Measurements from ENCODE around the gene ZSCAN9. TPM values are rescaled to one million over a fixed set of nuclear protein-coding genes. Genes with fewer than 3 reads are reported as not detected.

ZSCAN9 gene
- total RNA-seq, 1 experiment from 2014 or later, result 14.4 TPM

DNA sequence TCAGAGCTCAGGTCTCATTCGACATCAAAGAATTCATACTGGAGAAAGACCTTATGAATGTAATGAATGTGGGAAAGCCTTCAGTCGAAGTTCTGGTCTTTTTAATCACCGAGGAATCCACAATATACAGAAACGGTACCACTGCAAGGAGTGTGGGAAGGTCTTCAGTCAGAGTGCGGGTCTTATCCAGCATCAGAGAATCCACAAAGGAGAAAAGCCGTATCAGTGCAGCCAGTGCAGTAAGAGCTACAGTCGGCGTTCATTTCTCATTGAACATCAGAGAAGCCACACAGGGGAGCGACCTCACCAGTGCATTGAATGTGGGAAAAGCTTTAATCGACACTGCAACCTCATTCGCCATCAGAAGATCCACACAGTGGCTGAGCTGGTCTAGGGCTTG is 7.7 kb downstream of the ZSCAN9 start:
- H3K4me1 ChIP-seq (ENCODE audit: control insufficient read depth, insufficient read depth, low read length), result no peaks in the 10 kb centered on the region
- no peaks in the 10 kb centered on the region for H3K27me3 ChIP-seq (ENCODE audit: control insufficient read depth, insufficient read depth, low read length)
- H3K4me3 ChIP-seq (ENCODE audit: low read depth in 2 of 2, low read length in 2 of 2), result no peak overlapping the region
- H3K36me3 ChIP-seq (ENCODE audit: control insufficient read depth, insufficient read depth, low read length), result peaks cover 8% of the 10 kb centered on the region; the same call in 1 of the 2 replicates
- in situ Hi-C loops (cut with HindIII; ENCODE audit: low pct_unique_long_range_greater_than_20kb, low sequenced_read_pairs) (no loop called here), intact Hi-C loops (cut with micrococcal nuclease; ENCODE audit: unreplicated experiment) (no loop called here)
- ATAC-seq (no peak), DNase-seq (ENCODE audit: low read depth, low spot score) (no peak)
- CTCF ChIA-PET, result no interaction called here
- BruUV-seq (replicated peaks), result no TSS peak
- POLR2A ChIA-PET, result no interaction called here
- peaks cover 8% of the 10 kb centered on the region; the same call in 1 of the 2 replicates for H3K9me3 ChIP-seq (ENCODE audit: control insufficient read depth, insufficient read depth, low read depth, low read length)
- TF ChIP-seq, protein P1, sequence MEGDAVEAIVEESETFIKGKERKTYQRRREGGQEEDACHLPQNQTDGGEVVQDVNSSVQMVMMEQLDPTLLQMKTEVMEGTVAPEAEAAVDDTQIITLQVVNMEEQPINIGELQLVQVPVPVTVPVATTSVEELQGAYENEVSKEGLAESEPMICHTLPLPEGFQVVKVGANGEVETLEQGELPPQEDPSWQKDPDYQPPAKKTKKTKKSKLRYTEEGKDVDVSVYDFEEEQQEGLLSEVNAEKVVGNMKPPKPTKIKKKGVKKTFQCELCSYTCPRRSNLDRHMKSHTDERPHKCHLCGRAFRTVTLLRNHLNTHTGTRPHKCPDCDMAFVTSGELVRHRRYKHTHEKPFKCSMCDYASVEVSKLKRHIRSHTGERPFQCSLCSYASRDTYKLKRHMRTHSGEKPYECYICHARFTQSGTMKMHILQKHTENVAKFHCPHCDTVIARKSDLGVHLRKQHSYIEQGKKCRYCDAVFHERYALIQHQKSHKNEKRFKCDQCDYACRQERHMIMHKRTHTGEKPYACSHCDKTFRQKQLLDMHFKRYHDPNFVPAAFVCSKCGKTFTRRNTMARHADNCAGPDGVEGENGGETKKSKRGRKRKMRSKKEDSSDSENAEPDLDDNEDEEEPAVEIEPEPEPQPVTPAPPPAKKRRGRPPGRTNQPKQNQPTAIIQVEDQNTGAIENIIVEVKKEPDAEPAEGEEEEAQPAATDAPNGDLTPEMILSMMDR (IDR thresholded peaks at IDR 0.05), result no peak
- TF ChIP-seq, protein P2, sequence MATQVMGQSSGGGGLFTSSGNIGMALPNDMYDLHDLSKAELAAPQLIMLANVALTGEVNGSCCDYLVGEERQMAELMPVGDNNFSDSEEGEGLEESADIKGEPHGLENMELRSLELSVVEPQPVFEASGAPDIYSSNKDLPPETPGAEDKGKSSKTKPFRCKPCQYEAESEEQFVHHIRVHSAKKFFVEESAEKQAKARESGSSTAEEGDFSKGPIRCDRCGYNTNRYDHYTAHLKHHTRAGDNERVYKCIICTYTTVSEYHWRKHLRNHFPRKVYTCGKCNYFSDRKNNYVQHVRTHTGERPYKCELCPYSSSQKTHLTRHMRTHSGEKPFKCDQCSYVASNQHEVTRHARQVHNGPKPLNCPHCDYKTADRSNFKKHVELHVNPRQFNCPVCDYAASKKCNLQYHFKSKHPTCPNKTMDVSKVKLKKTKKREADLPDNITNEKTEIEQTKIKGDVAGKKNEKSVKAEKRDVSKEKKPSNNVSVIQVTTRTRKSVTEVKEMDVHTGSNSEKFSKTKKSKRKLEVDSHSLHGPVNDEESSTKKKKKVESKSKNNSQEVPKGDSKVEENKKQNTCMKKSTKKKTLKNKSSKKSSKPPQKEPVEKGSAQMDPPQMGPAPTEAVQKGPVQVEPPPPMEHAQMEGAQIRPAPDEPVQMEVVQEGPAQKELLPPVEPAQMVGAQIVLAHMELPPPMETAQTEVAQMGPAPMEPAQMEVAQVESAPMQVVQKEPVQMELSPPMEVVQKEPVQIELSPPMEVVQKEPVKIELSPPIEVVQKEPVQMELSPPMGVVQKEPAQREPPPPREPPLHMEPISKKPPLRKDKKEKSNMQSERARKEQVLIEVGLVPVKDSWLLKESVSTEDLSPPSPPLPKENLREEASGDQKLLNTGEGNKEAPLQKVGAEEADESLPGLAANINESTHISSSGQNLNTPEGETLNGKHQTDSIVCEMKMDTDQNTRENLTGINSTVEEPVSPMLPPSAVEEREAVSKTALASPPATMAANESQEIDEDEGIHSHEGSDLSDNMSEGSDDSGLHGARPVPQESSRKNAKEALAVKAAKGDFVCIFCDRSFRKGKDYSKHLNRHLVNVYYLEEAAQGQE (IDR thresholded peaks at IDR 0.05; ENCODE audit: insufficient read depth in 1 of 2, low read depth in 2 of 2, low read length in 1 of 2), result no peak
- TF ChIP-seq POLR2AphosphoS5 (IDR thresholded peaks at IDR 0.05; ENCODE audit: low read depth, low read length) (no peak), SIN3A (IDR thresholded peaks at IDR 0.05; ENCODE audit: borderline replicate concordance, insufficient read depth, low read depth, low read length) (no peak), TCF7L2 (IDR thresholded peaks at IDR 0.05; ENCODE audit: low read depth, low read length) (no peak)
- no peak overlapping the region for H3K27ac ChIP-seq (ENCODE audit: low read length)

DNA sequence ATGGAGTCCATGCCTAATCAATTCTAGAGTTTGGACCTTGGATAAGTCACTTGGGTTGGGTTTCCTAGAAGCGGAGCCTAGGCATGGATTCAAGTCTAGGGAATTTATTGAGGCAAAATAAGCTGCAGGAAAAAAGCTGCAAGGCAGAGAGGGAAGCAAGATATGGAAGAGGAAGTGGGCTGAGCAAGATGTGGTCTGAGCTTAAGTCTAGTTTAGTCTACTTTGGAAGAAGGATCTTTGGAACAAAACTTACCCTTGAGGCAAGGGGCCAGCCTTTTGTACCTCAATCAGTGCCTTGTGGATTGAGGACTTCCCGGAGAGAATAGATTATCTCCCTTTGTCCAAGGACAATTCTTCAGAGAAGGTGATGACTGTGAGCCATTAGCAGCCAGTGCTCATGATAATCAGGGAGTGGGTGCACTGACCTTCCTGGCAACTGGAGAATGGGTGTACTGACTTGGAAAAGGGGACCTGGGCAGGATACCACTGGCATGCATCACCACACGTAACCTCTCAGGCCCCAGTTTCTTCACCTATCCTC is 10.9 kb downstream of the ZSCAN9 start:
- Histone ChIP-seq H3K4me1 (ENCODE audit: control insufficient read depth, insufficient read depth, low read length) (no peaks in the 10 kb centered on the region), H3K27ac (ENCODE audit: low read length) (no peak overlapping the region), H3K36me3 (ENCODE audit: control insufficient read depth, insufficient read depth, low read length) (no peaks in the 10 kb centered on the region), H3K9me3 (ENCODE audit: control insufficient read depth, insufficient read depth, low read depth, low read length) (peaks cover 8% of the 10 kb centered on the region; the same call in 1 of the 2 replicates), H3K27me3 (ENCODE audit: control insufficient read depth, insufficient read depth, low read length) (no peaks in the 10 kb centered on the region), H3K4me3 (ENCODE audit: low read depth in 2 of 2, low read length in 2 of 2) (no peak overlapping the region)
- in situ Hi-C loops (cut with HindIII; ENCODE audit: low pct_unique_long_range_greater_than_20kb, low sequenced_read_pairs), result no loop called here
- ChIA-PET CTCF (no interaction called here), POLR2A (no interaction called here)
- no TSS peak for BruUV-seq (replicated peaks)
- no peak for ATAC-seq
- intact Hi-C loops (cut with micrococcal nuclease; ENCODE audit: unreplicated experiment), result no loop called here
- TF ChIP-seq SIN3A (IDR thresholded peaks at IDR 0.05; ENCODE audit: borderline replicate concordance, insufficient read depth, low read depth, low read length) (no peak), TCF7L2 (IDR thresholded peaks at IDR 0.05; ENCODE audit: low read depth, low read length) (no peak)
- TF ChIP-seq, protein P2 (IDR thresholded peaks at IDR 0.05; ENCODE audit: insufficient read depth in 1 of 2, low read depth in 2 of 2, low read length in 1 of 2), result no peak
- TF ChIP-seq, protein P1 (IDR thresholded peaks at IDR 0.05), result no peak
- DNase-seq (ENCODE audit: low read depth, low spot score), result no peak
